ENCODE measurements around the gene TICAM1. TPM values are rescaled to one million over a fixed set of nuclear protein-coding genes. Genes with fewer than 3 reads are reported as not detected.

Gene TICAM1
- polyA plus RNA-seq, 1 donor: 4.0 TPM

DNA sequence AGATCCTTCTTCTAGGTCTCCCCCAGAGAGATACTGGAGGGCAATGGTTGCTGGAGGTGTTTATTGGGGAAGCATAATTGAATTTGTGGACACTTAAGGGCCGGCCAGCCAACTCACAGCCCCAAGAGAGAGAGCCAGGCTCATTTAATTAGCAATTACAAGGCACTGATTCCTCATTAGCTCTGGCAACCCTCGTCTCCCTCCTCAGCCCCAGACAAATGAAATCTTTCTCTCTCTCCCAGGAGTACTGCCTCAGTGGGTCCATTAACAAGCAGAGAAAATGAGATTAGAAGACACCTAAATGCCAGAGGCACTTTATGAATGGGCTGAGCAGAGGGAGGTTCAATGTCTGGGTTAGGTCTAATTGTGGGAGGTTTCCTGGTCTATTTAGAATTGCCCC, 58.9 kb downstream of the TICAM1 start:
- no peak for DNase-seq (ENCODE audit: low read depth)

DNA sequence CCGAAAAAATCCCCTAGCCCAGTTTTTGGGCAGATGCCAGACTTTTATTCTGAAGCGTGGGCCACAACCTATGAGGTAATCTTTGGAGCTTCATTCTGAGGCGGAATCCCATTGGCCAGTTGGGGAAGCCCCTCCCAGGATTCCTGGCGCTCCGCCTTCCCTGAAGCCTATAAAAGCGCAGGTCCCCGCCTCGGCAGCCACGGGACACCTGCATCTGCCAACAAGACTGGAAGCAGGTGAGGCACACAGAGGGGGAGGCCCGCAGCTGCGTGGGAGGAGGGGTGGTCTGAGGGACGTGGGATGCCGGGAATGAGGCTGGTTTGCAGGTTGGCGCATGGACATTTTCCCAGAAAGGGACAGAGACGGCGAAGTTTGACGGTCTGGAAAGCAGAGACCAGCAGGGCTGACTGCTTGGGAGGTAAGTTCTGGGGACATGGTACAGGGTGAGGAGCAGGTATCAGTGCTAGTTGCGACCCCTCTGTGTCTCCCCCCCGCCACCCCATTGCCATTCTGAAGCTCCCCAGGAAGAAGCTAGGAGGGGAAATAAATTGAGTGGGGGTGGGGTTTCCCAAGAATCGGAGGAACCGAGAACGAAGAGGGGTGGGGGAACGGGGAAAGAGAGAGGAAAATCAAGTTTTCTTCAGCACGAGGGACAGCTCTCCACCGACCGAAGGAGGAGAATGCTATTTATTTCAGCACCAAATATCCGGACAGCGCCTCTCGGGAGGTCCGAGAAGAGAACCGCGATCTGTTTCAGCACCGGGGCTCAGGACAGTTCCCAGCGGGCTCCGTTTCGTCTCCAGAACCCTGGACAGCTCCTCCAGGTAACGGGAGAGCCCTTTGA, 62.4 kb downstream of the TICAM1 start:
- DNase-seq (ENCODE audit: low read depth): peak; percentile 81

Other genes starting within 250 kb of the TICAM1 start
- gene TNFAIP8L1, start 192.2 kb downstream of the TICAM1 start, polyA plus RNA-seq (ENCODE audit: insufficient read length): 9.5 TPM
- 55.5 TPM for gene MYDGF, start 161.4 kb downstream of the TICAM1 start, polyA plus RNA-seq (ENCODE audit: insufficient read length)
- 24.2 TPM for gene DPP9, start 107.9 kb downstream of the TICAM1 start, polyA plus RNA-seq (ENCODE audit: insufficient read length)
- 3.2 TPM for gene FEM1A, start 40.0 kb downstream of the TICAM1 start, polyA plus RNA-seq (ENCODE audit: insufficient read length)
- gene PLIN3, start 36.0 kb upstream of the TICAM1 start, polyA plus RNA-seq (ENCODE audit: insufficient read length): 37.5 TPM
- gene ARRDC5, start 71.2 kb upstream of the TICAM1 start, polyA plus RNA-seq (ENCODE audit: insufficient read length): not detected
- 30.7 TPM for gene UHRF1, start 77.8 kb upstream of the TICAM1 start, polyA plus RNA-seq (ENCODE audit: insufficient read length)
- gene KDM4B, start 137.4 kb upstream of the TICAM1 start, polyA plus RNA-seq (ENCODE audit: insufficient read length): 19.8 TPM